ENCODE data around the gene RNASE1. TPM values are rescaled to one million over a fixed set of nuclear protein-coding genes. Genes with fewer than 3 reads are reported as not detected.

The RNASE1 gene
- total RNA-seq, 1 donor = 1.1 TPM

GRCh38 chr14:20790464-20791116 is 12.1 kb downstream of the RNASE1 start:
- Histone ChIP-seq H3K79me2 (ENCODE audit: insufficient read depth, low read length) (no peaks in the 10 kb centered on the region), H3K27me3 (ENCODE audit: insufficient read depth, low read length) (peaks cover 2% of the 10 kb centered on the region), H3K4me2 (ENCODE audit: insufficient read depth, low read length) (no peak overlapping the region), H3K36me3 (ENCODE audit: insufficient read depth, low read length) (no peaks in the 10 kb centered on the region), H2AFZ (ENCODE audit: low read length) (no peak overlapping the region), H3K9me3 (ENCODE audit: low read depth, low read length) (no peaks in the 10 kb centered on the region), H3K27ac (ENCODE audit: low read depth, low read length) (no peak overlapping the region), H3K4me1 (ENCODE audit: insufficient read depth, low read length) (no peaks in the 10 kb centered on the region), H3K4me3 (ENCODE audit: insufficient read depth, low read length) (no peak overlapping the region), H4K20me1 (ENCODE audit: insufficient read depth, low read length) (no peaks in the 10 kb centered on the region)
- DNase-seq (ENCODE audit: insufficient read length, low spot score, missing footprints) = no peak
- TF ChIP-seq CTCF (IDR thresholded peaks at IDR 0.05; ENCODE audit: extremely low read depth, low read depth, low read length) = no peak

- no peak overlapping the region for H3K27ac ChIP-seq (ENCODE audit: low read depth, low read length)
- H3K4me1 ChIP-seq (ENCODE audit: insufficient read depth, low read length) = no peaks in the 10 kb centered on the region
- H3K36me3 ChIP-seq (ENCODE audit: insufficient read depth, low read length) = no peaks in the 10 kb centered on the region
- no peaks in the 10 kb centered on the region for H3K9me3 ChIP-seq (ENCODE audit: low read depth, low read length)
- no peak overlapping the region for H3K4me2 ChIP-seq (ENCODE audit: insufficient read depth, low read length)
- H3K27me3 ChIP-seq (ENCODE audit: insufficient read depth, low read length) = peaks cover 1% of the 10 kb centered on the region
- no peak overlapping the region for H2AFZ ChIP-seq (ENCODE audit: low read length)
- DNase-seq (ENCODE audit: insufficient read length, low spot score, missing footprints) = no peak
- TF ChIP-seq CTCF (IDR thresholded peaks at IDR 0.05; ENCODE audit: extremely low read depth, low read depth, low read length) = no peak
- H3K79me2 ChIP-seq (ENCODE audit: insufficient read depth, low read length) = no peaks in the 10 kb centered on the region
- H3K4me3 ChIP-seq (ENCODE audit: insufficient read depth, low read length) = no peak overlapping the region
- H4K20me1 ChIP-seq (ENCODE audit: insufficient read depth, low read length) = no peaks in the 10 kb centered on the region
Observed at GRCh38 chr14:20789230-20789813, 13.3 kb downstream of the RNASE1 start.

- no peak for TF ChIP-seq CTCF (IDR thresholded peaks at IDR 0.05; ENCODE audit: extremely low read depth, low read depth, low read length)
- H3K79me2 ChIP-seq (ENCODE audit: insufficient read depth, low read length) = no peaks in the 10 kb centered on the region
- no peaks in the 10 kb centered on the region for H3K9me3 ChIP-seq (ENCODE audit: low read depth, low read length)
- no peak overlapping the region for H2AFZ ChIP-seq (ENCODE audit: low read length)
- no peak overlapping the region for H3K4me2 ChIP-seq (ENCODE audit: insufficient read depth, low read length)
- DNase-seq (ENCODE audit: insufficient read length, low spot score, missing footprints) = no peak
- no peaks in the 10 kb centered on the region for H4K20me1 ChIP-seq (ENCODE audit: insufficient read depth, low read length)
- H3K4me3 ChIP-seq (ENCODE audit: insufficient read depth, low read length) = no peak overlapping the region
- no peaks in the 10 kb centered on the region for H3K4me1 ChIP-seq (ENCODE audit: insufficient read depth, low read length)
- no peaks in the 10 kb centered on the region for H3K27me3 ChIP-seq (ENCODE audit: insufficient read depth, low read length)
- no peak overlapping the region for H3K27ac ChIP-seq (ENCODE audit: low read depth, low read length)
- no peaks in the 10 kb centered on the region for H3K36me3 ChIP-seq (ENCODE audit: insufficient read depth, low read length)
Observed at GRCh38 chr14:20787025-20787424, 15.6 kb downstream of the RNASE1 start.

GRCh38 chr14:20782280-20782890 is 20.3 kb downstream of the RNASE1 start:
- no peak for TF ChIP-seq CTCF (IDR thresholded peaks at IDR 0.05; ENCODE audit: extremely low read depth, low read depth, low read length)
- Histone ChIP-seq H3K9me3 (ENCODE audit: low read depth, low read length) (no peaks in the 10 kb centered on the region), H3K27me3 (ENCODE audit: insufficient read depth, low read length) (no peaks in the 10 kb centered on the region), H4K20me1 (ENCODE audit: insufficient read depth, low read length) (no peaks in the 10 kb centered on the region), H3K4me2 (ENCODE audit: insufficient read depth, low read length) (no peak overlapping the region), H3K4me3 (ENCODE audit: insufficient read depth, low read length) (no peak overlapping the region), H3K36me3 (ENCODE audit: insufficient read depth, low read length) (no peaks in the 10 kb centered on the region), H3K4me1 (ENCODE audit: insufficient read depth, low read length) (no peaks in the 10 kb centered on the region), H3K79me2 (ENCODE audit: insufficient read depth, low read length) (no peaks in the 10 kb centered on the region), H2AFZ (ENCODE audit: low read length) (no peak overlapping the region), H3K27ac (ENCODE audit: low read depth, low read length) (no peak overlapping the region)
- no peak for DNase-seq (ENCODE audit: insufficient read length, low spot score, missing footprints)
